HTERT RPE-1 (cell line): ENCODE results near the gene TNS1.

ENCODE experiments used
- in situ Hi-C: fragments of 300-500 bp; cut with MboI; formaldehyde crosslinking; loops from 4 replicates; pipeline ENCODE4 v1.14.3; 2020; ENCODE audit warnings: low sequenced_read_pairs

Gene TNS1

DNA sequence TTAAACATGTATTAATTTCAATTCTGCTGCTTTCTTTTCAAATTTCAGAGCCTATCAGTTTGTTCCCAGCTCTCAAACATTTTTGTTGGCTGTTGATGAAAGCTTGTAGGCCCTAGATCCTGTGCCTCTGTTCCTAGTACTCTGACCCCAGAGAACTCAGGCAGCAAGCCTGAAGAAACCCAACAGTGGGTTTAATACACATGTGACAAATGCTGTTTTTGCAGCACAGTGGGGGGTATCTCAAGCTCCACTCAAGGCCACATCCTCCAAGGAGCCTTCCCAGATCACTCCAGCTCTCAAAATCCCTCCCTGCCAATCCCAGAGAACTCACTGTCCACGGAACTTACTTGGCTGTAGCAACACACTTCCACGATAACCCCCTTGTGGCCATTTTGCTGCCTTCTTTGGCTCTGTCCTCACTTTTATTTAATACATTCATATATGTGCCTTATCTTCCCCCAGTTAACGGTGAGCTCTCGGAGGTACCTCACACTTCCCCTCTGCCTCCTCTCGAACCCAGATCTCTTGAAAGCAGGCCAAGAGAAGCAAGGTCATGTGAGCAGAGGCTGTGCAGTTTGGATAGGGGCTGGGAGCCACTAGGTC lies 122.4 kb downstream of the TNS1 start:
- in situ Hi-C loops, result no loop called here

DNA sequence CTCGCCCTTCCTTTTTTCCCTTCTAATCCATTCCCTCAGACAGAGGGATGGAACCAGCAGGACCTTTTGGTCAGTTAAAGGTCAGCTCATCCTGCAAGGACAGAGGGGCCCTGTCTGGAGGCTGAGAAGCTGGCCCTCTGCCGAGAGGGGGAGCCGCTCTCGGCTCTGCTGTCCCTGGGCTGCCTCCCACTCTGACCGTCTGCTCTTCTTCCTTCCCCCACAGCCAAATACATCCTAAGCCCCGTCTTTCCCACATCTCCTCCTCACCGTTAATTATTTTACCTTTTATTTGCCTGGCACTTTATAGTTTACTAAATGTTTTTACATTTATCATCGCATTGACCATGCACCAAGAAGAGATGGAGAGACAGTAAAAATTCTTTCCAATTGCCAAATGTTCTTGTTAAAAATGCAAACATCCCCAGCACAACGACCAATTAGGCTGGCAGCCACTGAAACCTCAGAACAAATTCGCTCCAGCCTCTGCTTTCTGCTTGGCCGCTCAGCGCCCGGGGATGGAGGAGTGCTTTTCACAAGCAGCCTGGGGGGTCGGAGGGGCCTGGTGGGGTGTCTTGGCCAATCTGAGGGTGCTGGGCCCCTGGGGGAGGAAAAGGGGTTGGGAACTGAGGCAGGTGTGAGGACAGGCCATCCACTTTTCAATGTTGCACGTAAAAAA lies 123.7 kb downstream of the TNS1 start:
- in situ Hi-C loops, result no loop called here

DNA sequence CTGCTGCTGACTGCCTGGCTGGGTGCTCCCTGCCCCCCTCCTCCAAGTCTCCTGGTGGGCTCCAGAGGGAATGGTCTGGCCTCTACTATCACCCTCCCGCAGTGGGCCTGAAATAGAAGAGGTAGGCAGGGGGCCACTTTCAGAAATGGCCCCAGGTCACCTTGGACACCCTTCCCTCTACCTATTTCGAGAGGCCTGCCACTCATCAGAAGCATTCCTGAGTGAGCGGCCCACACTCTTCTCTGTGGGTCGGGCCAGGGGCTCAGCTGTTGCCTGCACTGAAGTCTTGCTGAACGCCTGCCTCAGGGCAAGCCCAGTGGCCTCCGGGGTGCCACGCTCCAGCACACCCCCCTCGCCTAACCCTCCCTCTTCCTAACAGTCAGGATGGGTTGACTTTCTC lies 124.9 kb downstream of the TNS1 start:
- in situ Hi-C loops, result no loop called here

DNA sequence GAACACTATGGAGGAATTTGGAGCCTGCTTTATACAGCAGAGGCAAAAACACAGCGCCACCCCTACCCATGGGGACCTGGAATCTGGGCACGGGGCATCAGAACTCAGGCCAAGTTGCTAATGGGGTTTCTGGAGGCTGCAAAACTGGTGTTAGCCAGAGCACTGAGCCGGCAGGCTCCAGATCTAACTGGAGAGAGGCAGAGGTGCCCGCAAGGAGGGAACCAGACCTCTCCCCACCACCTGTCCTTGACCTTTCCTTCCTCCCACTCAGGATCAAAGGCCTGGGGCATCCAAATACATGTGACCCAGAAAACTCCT lies 126.6 kb downstream of the TNS1 start:
- in situ Hi-C loops, result no loop called here

DNA sequence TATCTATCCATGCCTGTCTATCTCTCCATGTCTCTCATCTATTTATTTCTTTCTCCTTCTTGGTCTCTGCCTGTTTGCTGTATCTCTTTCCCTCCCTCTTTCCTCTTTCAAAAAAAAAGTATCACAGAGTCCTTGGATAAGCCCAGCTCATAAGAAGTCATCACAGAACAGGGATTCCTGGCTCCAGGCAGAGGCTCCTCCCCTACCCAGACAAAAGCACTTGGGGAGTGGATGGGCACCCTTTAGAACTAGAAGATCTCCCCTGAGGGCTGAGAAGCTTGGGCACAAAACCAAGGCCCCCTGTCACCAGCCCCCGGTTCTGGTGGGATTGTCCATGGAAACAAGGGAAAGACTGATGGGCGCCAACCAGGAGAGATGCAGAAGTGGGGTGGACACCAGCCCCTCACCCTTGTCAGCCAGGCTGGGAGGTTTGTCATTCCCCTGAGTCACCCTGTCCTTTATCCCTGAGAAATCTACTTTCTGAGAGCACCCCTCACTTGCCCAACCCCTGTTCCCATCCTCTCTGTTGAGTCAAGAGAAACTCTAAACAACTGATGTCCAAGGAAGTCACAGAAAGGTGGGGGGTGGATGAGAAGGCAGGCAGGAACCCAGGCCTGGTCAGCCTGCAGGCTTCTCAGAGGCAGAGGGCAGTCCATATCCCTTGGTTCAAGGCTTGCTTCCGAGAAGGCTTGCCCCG lies 127.1 kb downstream of the TNS1 start:
- in situ Hi-C loops, result no loop called here

DNA sequence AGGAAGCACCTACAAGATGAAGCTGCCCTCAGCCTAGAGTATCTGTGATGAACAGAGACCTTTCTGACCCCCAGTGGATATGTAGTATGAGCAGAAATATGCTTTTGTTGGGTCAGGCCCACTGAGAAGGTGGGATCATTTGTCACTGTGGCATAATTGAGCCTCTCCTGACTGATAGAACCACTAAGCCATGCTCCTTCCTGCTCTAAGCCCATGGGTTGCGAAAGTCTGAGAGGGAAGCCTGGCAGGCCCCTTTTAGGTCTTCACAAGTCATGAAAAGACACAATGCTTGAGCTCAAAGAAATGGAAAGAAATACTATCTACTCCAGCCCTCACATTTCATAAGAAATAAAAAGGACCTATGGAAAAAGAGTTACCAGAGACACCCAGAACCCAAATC lies 127.7 kb downstream of the TNS1 start:
- in situ Hi-C loops, result no loop called here

DNA sequence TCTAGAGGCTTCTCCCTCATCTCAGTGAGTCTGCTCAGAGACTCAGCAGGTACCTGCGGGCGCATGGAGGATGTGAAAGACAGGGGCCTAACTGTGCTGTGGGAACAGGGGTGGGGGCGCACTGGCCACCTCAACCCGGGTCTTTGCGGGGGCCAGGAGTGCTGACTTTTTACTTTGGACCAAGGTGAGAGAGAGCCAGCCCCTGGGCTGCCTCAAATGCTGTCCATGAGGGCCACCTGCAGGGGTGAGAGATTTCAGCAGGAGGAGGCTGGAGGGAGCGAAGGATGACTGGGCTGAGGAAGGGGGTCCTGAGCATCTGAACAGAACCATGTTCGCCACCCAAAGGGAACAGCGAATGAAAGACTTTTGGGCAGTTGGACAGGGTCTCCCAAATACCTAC lies 129.4 kb downstream of the TNS1 start:
- in situ Hi-C loops, result no loop called here

DNA sequence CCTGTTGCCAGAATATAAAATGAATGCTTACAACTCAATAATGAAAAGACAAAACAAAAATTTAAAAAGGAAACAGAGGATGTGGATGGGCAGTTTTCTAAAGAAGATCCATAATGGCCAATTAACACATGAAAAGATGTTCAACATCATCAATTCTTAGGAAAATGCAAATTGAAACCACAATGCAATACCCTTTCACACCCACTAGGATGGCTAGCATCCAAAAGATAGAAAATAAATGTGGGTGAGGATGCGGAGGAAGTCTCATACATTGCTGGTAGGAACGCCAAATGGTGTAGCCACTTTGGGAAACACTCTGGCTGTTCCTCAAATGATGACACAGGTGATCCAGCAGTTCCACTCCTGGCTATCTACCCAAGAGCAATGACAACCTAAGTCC lies 130.5 kb downstream of the TNS1 start:
- in situ Hi-C loops, result no loop called here

DNA sequence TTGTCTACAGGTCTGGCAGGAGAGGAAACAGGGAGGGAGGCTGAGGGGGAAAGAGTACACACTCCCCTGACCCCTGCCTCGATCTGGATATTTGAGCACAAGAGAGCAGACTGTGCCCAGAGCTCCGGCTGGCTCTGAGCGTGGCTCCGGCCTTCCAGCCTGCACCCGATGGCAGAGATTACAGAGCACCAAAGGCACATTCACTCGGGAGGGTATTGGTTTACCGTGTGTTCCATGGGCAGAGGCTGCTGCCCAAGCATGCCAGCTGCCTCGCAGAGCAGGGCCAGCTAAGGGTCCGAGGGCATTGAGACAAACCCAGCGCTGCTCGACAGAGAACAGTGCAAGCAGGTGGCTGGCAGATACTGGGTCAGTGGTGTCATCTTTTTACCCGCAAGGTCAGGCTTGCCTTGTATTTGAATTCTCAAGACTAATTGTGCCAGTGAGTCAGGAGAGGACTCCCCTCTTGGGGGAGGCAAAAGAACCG lies 132.2 kb downstream of the TNS1 start:
- in situ Hi-C loops, result no loop called here

DNA sequence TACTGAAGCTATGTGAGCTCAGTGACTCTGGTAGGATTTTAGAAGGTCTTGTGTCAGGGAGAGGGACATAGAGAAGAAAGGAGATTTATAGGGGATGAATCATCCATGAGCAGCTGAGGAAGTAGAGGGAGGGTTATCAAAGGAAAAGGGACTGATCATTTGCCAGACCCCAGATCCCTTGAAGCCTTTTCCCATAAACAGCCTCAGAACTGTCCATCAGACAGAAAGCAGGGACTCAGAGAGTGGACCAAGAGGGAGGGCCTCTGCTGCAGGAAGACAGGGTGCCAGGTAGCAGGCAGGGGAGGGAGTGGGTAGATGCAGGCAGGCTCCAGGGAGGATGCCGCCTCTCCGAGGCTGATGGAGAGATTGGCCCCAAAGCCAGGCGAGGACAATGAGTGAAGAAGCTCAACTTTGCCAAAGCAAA lies 133.9 kb downstream of the TNS1 start:
- in situ Hi-C loops, result no loop called here

DNA sequence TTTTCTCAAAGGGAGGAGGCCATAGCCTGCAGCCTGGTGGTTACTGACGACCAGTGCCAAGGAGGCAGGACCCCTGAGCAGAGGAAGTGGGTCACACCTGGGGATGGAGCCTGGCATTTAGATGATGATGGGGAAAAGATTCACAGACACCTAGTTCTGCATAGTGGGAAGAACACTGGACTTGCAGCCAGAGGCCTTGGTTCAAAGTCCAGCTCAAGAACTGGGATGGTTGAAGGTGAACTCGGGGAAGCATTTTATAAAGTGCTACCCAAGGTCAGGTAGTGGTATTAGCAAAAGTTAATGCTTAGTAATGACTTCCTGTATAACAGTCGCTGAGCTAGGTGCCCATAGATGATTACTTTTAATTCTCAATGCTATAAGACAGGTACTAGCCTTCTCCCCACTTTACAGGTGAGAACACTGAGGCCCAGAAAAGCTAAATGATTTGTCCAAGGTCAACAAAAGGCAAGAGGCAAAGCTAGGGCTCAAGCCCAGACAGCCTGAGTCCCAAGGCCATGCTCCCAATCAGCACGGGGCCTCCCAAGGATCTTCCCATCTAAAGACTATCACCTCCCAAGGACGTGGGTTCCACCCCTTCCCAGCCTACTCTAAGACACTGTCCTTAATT lies 134.4 kb downstream of the TNS1 start:
- in situ Hi-C loops, result no loop called here

DNA sequence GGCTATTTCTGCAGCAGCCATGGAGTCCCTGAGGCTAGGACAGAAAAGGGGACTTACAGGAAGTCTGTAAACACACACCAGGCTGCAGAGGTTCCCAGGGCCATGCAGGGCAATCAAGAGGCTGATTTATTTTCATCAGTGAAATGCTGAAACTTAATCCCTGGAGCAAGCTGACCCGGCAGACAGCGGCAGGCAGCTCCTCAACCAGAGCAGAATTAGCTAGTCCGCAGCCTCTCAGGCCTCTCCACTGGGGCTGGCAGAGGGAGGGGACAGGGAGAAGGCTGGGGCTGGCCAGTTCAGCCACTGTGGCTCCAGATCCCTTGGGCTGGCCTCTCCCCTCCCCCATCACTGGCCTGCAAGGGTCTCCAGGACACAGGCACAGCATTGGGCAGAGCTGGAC lies 136.3 kb downstream of the TNS1 start:
- in situ Hi-C loops, result no loop called here

DNA sequence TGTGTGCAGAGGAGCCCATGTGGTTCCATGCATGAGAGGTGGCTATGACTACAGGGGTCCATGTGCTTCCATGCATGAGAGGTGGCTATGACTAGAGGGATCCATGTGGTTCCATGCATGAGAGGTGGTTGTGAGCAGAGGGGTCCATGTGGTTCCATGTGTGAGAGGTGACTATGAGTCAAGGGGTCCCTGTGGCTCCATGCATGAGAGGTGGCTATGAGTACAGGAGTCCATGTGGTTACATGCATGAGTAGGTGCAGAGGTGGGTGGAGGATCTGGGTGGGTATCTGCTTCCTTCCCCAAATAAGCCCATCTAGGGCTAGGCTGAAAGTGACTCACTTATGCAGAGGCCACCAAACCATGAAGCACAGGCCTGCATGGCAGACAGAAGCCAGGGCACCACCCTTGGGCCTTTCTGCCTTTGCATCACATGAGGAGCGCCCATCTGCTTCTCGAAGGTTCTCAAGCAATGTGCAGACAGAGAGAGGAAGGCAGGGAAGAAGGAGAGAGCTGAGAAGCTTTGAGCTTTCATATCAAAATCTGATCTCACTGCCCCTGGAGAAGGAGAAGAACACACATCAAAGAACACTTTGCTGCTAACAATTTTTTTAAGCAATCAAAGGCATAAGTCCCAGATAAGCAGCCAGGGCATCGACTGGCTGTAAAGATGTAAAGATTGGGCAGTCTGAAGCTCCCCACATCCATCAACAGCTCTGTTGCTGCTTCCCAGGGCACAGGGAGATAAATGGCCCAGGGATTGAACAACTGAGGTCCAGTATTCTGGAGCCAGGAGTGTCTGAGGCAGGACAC lies 137.6 kb downstream of the TNS1 start:
- in situ Hi-C loops, result no loop called here

DNA sequence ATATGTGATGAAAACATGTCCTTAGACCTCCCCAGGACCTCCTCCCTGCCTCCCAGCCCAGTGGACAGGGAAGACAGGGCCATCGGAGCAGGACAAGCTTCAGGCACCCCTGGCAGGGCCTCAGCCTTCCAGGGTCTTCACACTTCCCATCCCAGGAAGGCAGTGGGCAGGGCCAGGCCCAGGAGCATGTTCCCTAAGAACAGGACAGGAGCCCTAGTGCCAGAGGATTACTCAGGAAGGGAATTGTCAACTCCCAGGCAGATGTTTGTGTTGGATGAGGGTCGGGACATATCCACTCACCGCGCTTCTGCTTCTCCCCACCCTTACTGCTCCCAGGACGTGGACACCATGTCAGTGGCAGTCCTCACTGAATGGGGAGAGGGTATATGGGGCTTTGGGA lies 138.9 kb downstream of the TNS1 start:
- in situ Hi-C loops, result no loop called here

DNA sequence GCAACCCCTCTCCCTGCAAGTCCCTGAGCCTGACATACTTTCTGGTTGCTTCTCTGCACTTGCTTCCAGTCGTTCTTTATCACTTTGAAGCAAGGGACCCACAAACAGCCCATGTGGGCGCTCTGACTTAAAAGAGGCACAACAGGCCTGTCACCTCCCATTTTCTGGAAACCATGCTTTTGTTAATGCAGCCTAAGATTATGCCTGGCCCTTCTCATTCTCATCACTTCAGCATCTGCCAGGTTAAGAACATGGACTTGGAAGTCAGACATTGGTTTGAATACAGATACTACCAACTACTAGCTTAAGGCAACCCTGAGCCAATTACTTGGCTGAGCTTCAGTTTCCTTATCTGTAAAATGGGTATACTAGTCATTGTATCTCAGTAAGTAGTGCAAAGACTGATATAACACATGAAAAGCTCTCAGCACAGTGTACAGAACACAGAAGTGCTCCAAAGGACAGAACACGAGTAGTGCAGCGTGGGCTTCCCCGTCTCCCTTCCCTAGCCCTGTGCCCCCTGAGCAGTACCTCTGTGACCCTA lies 141.4 kb downstream of the TNS1 start:
- in situ Hi-C loops, result no loop called here

DNA sequence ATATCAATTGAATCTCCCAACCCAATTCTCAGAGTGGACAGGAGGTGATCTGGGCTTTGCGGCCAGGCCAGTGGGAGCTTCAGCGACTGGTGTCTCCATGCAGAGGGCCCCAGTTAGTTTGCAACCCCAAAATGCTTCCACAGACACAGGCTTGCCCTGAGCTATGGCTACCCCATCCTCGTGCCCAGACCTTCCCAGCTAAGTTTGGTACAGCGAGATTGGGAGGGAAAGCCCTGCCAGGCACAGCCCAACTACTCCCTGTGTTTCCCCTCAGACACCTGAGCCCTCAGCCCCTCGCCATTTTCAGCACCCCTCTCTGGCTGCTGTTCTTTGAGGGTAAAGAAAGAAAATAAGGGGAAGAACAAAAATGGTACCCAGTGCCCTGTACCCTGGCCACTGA lies 142.9 kb downstream of the TNS1 start:
- in situ Hi-C loops, result no loop called here

DNA sequence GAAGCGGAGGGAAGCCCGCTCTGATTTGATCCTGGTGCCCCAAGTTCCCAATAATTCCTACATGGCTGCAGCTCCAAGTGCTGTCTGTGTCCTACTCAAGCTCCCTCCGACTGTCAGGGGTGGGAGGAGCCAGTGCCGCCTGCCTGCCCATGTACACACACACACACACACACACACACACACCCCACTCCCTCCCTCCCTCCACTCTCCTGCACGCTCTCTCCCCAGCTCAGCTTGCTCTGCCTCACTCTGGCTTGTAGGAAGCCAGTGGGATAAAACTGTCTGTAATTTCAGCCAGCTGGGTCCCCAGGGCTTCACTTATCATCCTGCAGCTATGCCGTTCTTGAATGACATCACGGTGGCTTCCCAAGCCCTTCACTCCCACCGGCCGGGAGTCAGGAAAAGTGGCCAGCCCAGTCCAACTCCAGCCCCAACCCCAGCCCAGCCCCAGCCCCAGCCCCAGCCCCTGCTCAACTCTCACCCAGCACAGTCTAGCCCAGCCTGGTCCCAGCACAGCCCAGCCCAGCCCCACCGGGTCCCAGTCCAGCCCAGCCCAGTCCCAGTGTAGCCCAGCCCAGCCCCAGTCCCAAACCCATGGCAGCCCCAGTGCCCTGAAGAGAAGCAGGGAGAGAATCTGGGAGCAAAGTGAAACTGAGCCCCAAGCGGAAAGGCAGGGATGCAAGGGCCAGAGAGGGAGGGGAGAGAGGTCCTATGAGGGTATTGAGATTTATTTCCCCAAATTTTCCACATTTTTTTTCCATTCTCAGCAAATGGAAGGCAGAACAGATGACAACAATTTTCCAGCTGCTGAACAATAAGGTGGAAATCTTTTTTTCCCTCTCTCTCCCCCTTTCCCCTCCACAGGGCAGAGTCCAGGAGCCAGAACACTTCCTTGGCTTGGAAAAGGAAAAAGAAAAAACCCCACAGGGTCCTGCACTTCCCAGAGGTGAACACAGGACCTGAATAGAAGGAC lies 144.0 kb downstream of the TNS1 start:
- in situ Hi-C loops, result no loop called here

DNA sequence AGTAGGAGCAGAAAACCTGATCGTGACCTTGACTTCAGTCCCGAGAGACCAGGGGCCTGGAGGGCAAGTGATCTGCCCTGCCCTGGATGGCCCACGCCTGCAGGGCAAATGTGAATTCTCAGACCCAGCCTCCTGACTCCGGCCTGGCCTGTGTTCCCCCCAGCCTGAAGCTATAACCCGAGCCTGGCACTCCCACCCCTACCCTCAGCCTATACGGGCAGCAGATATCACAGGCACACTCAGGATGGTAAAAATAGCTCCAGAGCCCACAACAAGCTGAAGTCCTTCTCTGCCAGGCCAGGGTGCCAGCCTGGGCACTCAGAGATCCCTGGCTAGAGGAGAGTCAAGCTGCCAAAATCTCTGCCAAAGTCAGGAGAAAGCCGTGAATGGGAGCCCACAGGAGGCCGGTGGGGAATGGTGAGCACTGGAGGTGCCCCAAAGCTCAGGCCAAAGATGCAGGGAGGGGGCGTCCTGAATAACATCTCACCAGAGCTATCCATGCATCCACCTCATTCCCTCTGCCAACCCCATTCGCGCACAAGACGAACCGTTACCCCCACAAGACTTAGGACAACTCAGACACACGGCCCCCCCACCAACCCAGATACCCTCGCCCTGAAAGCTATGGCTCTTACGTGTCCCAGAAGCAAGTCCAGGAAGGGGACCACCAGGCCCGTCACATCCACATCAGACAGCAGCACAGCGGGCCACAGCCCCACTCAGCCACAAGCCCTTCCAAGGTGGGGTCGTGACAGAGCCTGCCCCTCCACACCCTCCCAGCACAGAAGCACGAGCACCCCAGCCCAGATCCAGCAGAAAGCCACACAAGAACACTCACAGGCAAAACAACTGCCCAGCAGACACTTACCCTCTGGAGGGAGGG lies 144.9 kb downstream of the TNS1 start:
- in situ Hi-C loops, result no loop called here

DNA sequence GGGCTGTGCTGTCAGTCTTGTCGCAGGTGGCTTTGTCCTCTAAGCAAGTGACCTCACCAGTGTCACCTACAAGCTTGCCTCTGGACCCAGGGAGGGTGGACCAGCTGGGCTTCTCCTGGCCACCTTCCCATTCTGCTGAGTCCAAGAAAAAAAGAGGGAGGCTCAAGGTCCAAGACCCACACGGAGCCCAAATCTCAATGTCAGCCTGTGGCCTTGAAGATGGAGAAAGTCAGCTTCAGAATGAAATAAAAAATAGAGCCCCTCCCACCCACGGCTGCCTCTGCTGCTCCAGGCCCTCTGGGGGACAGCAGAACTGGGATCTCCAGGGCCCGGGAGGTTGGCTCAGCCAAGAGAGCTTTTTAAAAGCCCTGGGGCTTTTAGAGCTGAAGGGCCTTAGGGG lies 145.9 kb downstream of the TNS1 start:
- in situ Hi-C loops, result no loop called here
